SK-N-MC (cell line): Measurements from ENCODE around the gene MTSS2.
A peak's percentile ranks its signal among the peaks of the same experiment; 100 is the strongest.

Experiments
- DNase-seq: peaks from one replicate; pipeline ENCODE4 v3.0.0-alpha.2; 2011; ENCODE audit warnings: low read depth, low spot score
- H3K27ac ChIP-seq: fragments of 200-600 bp; sonication (generic); 2 replicates; pipeline ENCODE4 v1.5.1; 2016; ENCODE audit warnings: mixed run types
- H3K36me3 ChIP-seq: fragments of 200-600 bp; sonication (generic); 2 replicates; pipeline ENCODE4 v1.6.1; 2017; ENCODE audit warnings: antibody characterized with exemption, low read length, mixed read lengths; ENCODE audit not compliant: insufficient read depth
- H3K4me3 ChIP-seq: fragments of 200-600 bp; sonication (generic); 2 replicates; pipeline ENCODE4 v1.5.1; 2016
- H3K9ac ChIP-seq: fragments of 200-600 bp; sonication (generic); 2 replicates; pipeline ENCODE4 v1.8.0; 2017; ENCODE audit warnings: mixed run types, mixed read lengths; ENCODE audit not compliant: insufficient read length
- H3K9me3 ChIP-seq: fragments of 200-600 bp; sonication (generic); 2 replicates; pipeline ENCODE4 v1.6.1; 2017; ENCODE audit warnings: low read depth, mild to moderate bottlenecking, antibody characterized with exemption, low read length, moderate library complexity, mixed read lengths
- EZH2 ChIP-seq: fragments of 200-600 bp; sonication (generic); IDR thresholded peaks from one replicate; pipeline ENCODE4 v1.6.1; 2017; ENCODE audit warnings: antibody characterized with exemption
- FOXP2 ChIP-seq: optimal IDR thresholded peaks from 2 replicates; pipeline ENCODE3; 2011; ENCODE audit warnings: mild to moderate bottlenecking, moderate library complexity; ENCODE audit not compliant: insufficient read depth; ENCODE audit errors: extremely low read length, control extremely low read depth
- POLR2AphosphoS5 ChIP-seq: IDR thresholded peaks from 2 replicates; pipeline ENCODE4 v1.6.1; 2012; ENCODE audit warnings: mild to moderate bottlenecking, low read depth, low read length, borderline replicate concordance

Gene MTSS2

DNA sequence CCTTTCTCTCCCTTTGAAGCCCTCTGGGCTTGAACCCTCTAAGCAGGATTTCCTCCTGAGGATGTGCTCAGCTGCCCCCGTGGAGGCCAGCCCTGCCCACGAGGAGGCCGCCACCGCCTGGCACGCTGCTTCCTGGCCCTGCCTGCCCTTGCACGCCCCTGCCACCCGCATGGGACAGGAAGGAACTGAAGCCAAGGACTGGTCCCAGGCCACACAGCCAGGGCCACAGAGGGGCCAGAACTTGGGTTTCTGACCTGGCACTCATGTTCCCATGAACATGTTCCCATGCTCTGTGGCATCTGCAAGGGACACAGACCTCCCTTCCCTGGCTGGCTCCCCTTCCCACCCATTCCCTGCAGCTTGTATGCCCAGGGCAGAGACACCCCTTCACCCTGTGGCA, 24.1 kb upstream of the MTSS2 start:
- no peak overlapping the region for H3K4me3 ChIP-seq
- H3K9me3 ChIP-seq: no peaks in the 10 kb centered on the region
- H3K9ac ChIP-seq: no peak overlapping the region
- TF ChIP-seq POLR2AphosphoS5 (no peak), EZH2 (no peak), FOXP2 (no peak)
- no peaks in the 10 kb centered on the region for H3K36me3 ChIP-seq
- no peak for DNase-seq
- H3K27ac ChIP-seq: no peak overlapping the region

- Histone ChIP-seq H3K4me3 (no peak overlapping the region), H3K36me3 (no peaks in the 10 kb centered on the region), H3K9ac (no peak overlapping the region), H3K27ac (no peak overlapping the region), H3K9me3 (no peaks in the 10 kb centered on the region)
- DNase-seq: no peak
- TF ChIP-seq FOXP2: no peak
- TF ChIP-seq EZH2: no peak
- no peak for TF ChIP-seq POLR2AphosphoS5
Measured at GRCh38 chr16:70709457-70709856, 23.6 kb upstream of the MTSS2 start.

- Histone ChIP-seq H3K9ac (no peak overlapping the region), H3K4me3 (no peak overlapping the region), H3K27ac (no peak overlapping the region), H3K9me3 (no peaks in the 10 kb centered on the region), H3K36me3 (no peaks in the 10 kb centered on the region)
- no peak for DNase-seq
- no peak for TF ChIP-seq EZH2
- no peak for TF ChIP-seq POLR2AphosphoS5
- TF ChIP-seq FOXP2: no peak
Measured at GRCh38 chr16:70708366-70709246, 22.8 kb upstream of the MTSS2 start.

- H3K36me3 ChIP-seq: no peaks in the 10 kb centered on the region
- no peak overlapping the region for H3K9ac ChIP-seq
- H3K9me3 ChIP-seq: no peaks in the 10 kb centered on the region
- peak overlapping the region; percentile 76; the same call in 1 of the 2 replicates for H3K27ac ChIP-seq
- TF ChIP-seq FOXP2 (no peak), POLR2AphosphoS5 (no peak), EZH2 (no peak)
- DNase-seq: no peak
- no peak overlapping the region for H3K4me3 ChIP-seq
Measured at GRCh38 chr16:70706948-70707465, 21.2 kb upstream of the MTSS2 start.

GRCh38 chr16:70705056-70705455, 19.2 kb upstream of the MTSS2 start:
- Histone ChIP-seq H3K9me3 (no peaks in the 10 kb centered on the region), H3K4me3 (no peak overlapping the region), H3K27ac (no peak overlapping the region), H3K9ac (no peak overlapping the region), H3K36me3 (no peaks in the 10 kb centered on the region)
- DNase-seq: no peak
- no peak for TF ChIP-seq POLR2AphosphoS5
- TF ChIP-seq EZH2: no peak
- no peak for TF ChIP-seq FOXP2

DNA sequence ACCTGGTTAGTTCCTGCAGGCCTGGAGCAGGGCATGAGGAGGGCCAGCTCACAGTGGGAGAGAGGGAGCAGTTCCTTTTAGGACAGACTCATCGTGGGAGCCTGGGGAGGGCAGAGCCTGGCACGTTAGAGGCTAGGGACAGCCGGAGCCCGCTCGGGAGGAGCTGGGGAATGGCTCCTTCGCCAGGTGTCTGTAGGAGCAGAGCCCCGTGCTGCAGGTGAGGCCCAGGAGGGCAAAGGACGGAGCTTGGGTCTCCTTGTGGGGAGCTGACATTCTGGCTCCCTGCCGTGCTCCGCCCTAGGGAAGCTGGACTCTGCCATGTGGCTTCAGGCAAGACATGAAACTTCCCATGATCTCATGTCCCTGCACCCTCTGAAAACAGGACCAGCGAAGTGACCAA, 18.7 kb upstream of the MTSS2 start:
- Histone ChIP-seq H3K36me3 (no peaks in the 10 kb centered on the region), H3K9ac (no peak overlapping the region), H3K4me3 (no peak overlapping the region), H3K9me3 (no peaks in the 10 kb centered on the region), H3K27ac (no peak overlapping the region)
- DNase-seq: no peak
- no peak for TF ChIP-seq POLR2AphosphoS5
- TF ChIP-seq FOXP2: no peak
- no peak for TF ChIP-seq EZH2

DNA sequence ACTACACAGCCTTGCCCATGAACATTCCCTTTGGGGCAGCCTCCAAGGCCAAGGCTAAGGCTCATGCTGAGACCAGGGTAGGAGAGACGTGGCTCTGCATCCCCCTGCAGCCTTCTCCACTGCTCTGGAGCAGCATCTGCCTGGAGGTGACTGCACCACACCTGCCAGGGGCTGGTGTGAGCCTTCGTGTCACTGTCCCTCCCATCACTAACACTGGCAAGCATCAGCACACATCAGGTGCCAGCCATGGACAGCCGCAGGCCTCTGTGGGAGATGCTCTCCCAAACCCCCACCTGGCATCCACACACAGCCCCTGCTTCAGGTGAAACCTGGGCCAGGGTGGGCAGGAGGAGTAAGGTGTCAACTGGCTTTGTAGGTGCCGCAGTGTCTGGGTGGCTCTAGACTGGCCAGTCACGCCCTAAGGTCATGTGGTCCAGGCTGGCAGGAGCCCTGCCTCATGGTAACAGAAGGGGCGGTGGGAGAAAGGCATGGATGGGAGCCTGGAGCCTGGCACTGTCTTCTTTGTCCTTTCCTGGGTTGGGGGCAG, 18.1 kb upstream of the MTSS2 start:
- H3K36me3 ChIP-seq: no peaks in the 10 kb centered on the region
- no peak for DNase-seq
- H3K27ac ChIP-seq: peak overlapping the region; percentile 92
- H3K9ac ChIP-seq: no peak overlapping the region
- no peak for TF ChIP-seq POLR2AphosphoS5
- no peak for TF ChIP-seq EZH2
- no peak for TF ChIP-seq FOXP2
- no peak overlapping the region for H3K4me3 ChIP-seq
- H3K9me3 ChIP-seq: no peaks in the 10 kb centered on the region

DNA sequence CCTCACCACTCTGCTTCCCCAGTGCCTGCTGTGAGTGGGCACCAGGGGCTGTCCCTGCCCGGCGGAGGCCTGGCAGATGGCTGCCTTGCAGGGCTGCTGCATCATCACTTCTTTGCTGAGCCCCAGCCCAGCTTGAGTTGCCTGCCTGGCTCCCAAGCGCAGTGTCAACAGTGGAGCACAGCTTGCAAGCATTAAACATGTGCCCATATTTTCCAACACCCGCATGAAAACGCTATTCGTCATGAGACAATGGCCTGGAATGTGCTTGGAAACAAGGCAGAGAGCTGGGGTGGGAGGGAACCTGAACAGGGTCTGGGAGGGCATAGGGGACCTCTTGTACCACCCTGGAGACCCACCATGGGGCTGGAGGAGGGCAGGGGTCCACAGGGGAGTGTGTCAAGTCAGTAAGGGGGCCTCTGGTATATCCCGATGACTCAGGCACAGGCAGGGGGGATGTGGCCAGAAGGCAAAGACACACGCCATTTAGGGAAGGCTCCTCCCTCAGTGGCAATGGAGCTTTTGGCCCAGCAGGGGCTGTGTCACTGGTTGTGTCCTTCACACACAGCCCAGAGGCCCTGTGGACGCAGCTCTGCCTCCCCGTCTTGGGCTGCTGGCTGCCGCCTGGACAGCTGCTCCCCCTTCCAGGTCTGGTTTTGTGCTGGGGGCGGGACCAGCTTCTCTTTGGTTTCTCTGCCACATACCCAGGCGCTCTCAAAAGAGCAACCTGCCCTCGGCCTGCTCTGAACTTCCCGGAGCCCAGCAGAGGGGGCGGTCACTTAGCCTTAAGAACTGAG, 17.4 kb upstream of the MTSS2 start:
- Histone ChIP-seq H3K4me3 (no peak overlapping the region), H3K36me3 (no peaks in the 10 kb centered on the region), H3K27ac (peak overlapping the region; percentile 92), H3K9me3 (no peaks in the 10 kb centered on the region), H3K9ac (peak overlapping the region; percentile 41)
- no peak for TF ChIP-seq EZH2
- no peak for TF ChIP-seq FOXP2
- no peak for TF ChIP-seq POLR2AphosphoS5
- DNase-seq: no peak
